Frontal cortex (tissue), 4 donors: ENCODE measurements around the gene TRIM31. TPM values are rescaled to one million over a fixed set of nuclear protein-coding genes. Genes with fewer than 3 reads are reported as not detected.
A peak's percentile ranks its signal among the peaks of the same experiment; 100 is the strongest.
"Not testable (repeated sequence)": the region's sequence is repeated elsewhere in the genome, so short reads cannot be mapped to it uniquely, and the experiment has no call there.

ENCODE experiments used
- DNase-seq, 2 donors: peaks; one replicate each; pipeline ENCODE4 v3.0.0; 2012; ENCODE audit warnings: low spot score in 2 of 2
- FAIRE-seq: peaks from 2 replicates; lab custom pipeline; 2012; peaks lifted over from hg19 to GRCh38; lab: Jason Lieb, UNC
- total RNA-seq: library from RNA; depleted of rRNA; stranded (reverse); fragments of >200 nt; gene quantifications from one replicate; pipeline ENCODE4 v1.2.3, GENCODE V29; 2014
- donor health status: control.
- donor health status: control.
- donor health status: control.

TRIM31 gene
- total RNA-seq, 1 donor from 2014 or later: not detected

- FAIRE-seq (no peak), DNase-seq (no peak)
These were observed 8.8 kb upstream of the TRIM31 start for GRCh38 chr6:30121446-30122366.

GRCh38 chr6:30118691-30119090, 5.8 kb upstream of the TRIM31 start:
- not testable (repeated sequence) for DNase-seq, FAIRE-seq

- FAIRE-seq (no peak), DNase-seq (no peak)
These were observed 3.8 kb upstream of the TRIM31 start for GRCh38 chr6:30116724-30117123.

GRCh38 chr6:30113841-30114240, 951 bp upstream of the TRIM31 start:
- DNase-seq (no peak), FAIRE-seq (no peak)

GRCh38 chr6:30112402-30112994, 392 bp downstream of the TRIM31 start:
- FAIRE-seq (no peak), DNase-seq (no peak)

GRCh38 chr6:30111266-30111856, 1.5 kb downstream of the TRIM31 start:
- DNase-seq (no peak), FAIRE-seq (no peak)

GRCh38 chr6:30104661-30105060, 8.2 kb downstream of the TRIM31 start:
- no peak for FAIRE-seq
- no peak for DNase-seq

- DNase-seq: no peak
- no peak for FAIRE-seq
These were observed 9.1 kb downstream of the TRIM31 start for GRCh38 chr6:30103872-30104179.

GRCh38 chr6:30102970-30103871, 9.7 kb downstream of the TRIM31 start:
- FAIRE-seq (no peak), DNase-seq (peak; percentile 83 to 84)

- FAIRE-seq (no peak), DNase-seq (peak in 1 of 2 donors; percentile 37)
These were observed 10.4 kb downstream of the TRIM31 start for GRCh38 chr6:30102414-30102969.

- DNase-seq (peak; percentile 86 to 89), FAIRE-seq (no peak)
These were observed 11.2 kb downstream of the TRIM31 start for GRCh38 chr6:30101444-30102413.

GRCh38 chr6:30100585-30101443, 12.1 kb downstream of the TRIM31 start:
- DNase-seq (peak; percentile 41 to 48), FAIRE-seq (no peak)

GRCh38 chr6:30100154-30100553, 12.7 kb downstream of the TRIM31 start:
- FAIRE-seq: no peak
- DNase-seq: no peak

GRCh38 chr6:30097902-30098768, 14.8 kb downstream of the TRIM31 start:
- no peak for FAIRE-seq
- DNase-seq: no peak

- no peak for FAIRE-seq
- DNase-seq: no peak
These were observed 16.1 kb downstream of the TRIM31 start for GRCh38 chr6:30096829-30097228.

- DNase-seq (no peak), FAIRE-seq (no peak)
These were observed 18.8 kb downstream of the TRIM31 start for GRCh38 chr6:30093951-30094661.
